Measurements from ENCODE around the gene TDRD12.

The TDRD12 gene

GRCh38 chr19:32810452-32810851, 90.9 kb downstream of the TDRD12 start:
- DNase-seq = no peak

- no peak for DNase-seq
These were observed 91.6 kb downstream of the TDRD12 start for GRCh38 chr19:32811151-32811550.

GRCh38 chr19:32812036-32812435, 92.5 kb downstream of the TDRD12 start:
- no peak for DNase-seq

- no peak for DNase-seq
These were observed 93.0 kb downstream of the TDRD12 start for GRCh38 chr19:32812571-32812970.

GRCh38 chr19:32813862-32814425, 94.4 kb downstream of the TDRD12 start:
- no peak for DNase-seq

- DNase-seq = no peak
These were observed 95.1 kb downstream of the TDRD12 start for GRCh38 chr19:32814624-32815023.

- DNase-seq = no peak
These were observed 97.1 kb downstream of the TDRD12 start for GRCh38 chr19:32816555-32817099.

- no peak for DNase-seq
These were observed 98.3 kb downstream of the TDRD12 start for GRCh38 chr19:32817569-32818476.

- DNase-seq = no peak
These were observed 99.0 kb downstream of the TDRD12 start for GRCh38 chr19:32818536-32818935.

GRCh38 chr19:32819419-32820400, 100.1 kb downstream of the TDRD12 start:
- no peak for DNase-seq

GRCh38 chr19:32822916-32823746, 103.6 kb downstream of the TDRD12 start:
- DNase-seq = no peak

GRCh38 chr19:32823747-32824102, 104.2 kb downstream of the TDRD12 start:
- no peak for DNase-seq

- no peak for DNase-seq
These were observed 104.7 kb downstream of the TDRD12 start for GRCh38 chr19:32824191-32824751.

- no peak for DNase-seq
These were observed 105.5 kb downstream of the TDRD12 start for GRCh38 chr19:32824916-32825608.

GRCh38 chr19:32828139-32828538, 108.6 kb downstream of the TDRD12 start:
- no peak for DNase-seq

- DNase-seq = no peak
These were observed 109.2 kb downstream of the TDRD12 start for GRCh38 chr19:32828643-32829344.

GRCh38 chr19:32829345-32829896, 109.9 kb downstream of the TDRD12 start:
- no peak for DNase-seq

- no peak for DNase-seq
These were observed 110.9 kb downstream of the TDRD12 start for GRCh38 chr19:32830231-32831014.

GRCh38 chr19:32831611-32832010, 112.0 kb downstream of the TDRD12 start:
- DNase-seq = no peak
